ENCODE data around the gene P4HTM.
A peak's percentile ranks its signal among the peaks of the same experiment; 100 is the strongest.

Gene P4HTM

GRCh38 chr3:49028673-49029562, 38.9 kb downstream of the P4HTM start, which contains the start of gene IMPDH2 (continued):
- TF ChIP-seq ZNF174 (tag by site-specific recombination; IDR thresholded peaks at IDR 0.05) (no peak), ZNF645 (tag by site-specific recombination; IDR thresholded peaks at IDR 0.05) (no peak), ZNF518A (tag by site-specific recombination; conservative IDR thresholded peaks at IDR 0.05; ENCODE audit: low read depth) (no peak; the same call in 1 of the 2 replicates), ZNF26 (tag by site-specific recombination; IDR thresholded peaks at IDR 0.05) (no peak), ZNF561 (tag by site-specific recombination; IDR thresholded peaks at IDR 0.05; ENCODE audit: borderline replicate concordance) (no peak; the same call in 1 of the 2 replicates), SP3 (tag by site-specific recombination; IDR thresholded peaks at IDR 0.05) (peak; percentile 82), GFI1B (tag by site-specific recombination; IDR thresholded peaks at IDR 0.05) (no peak), ZNF677 (tag by site-specific recombination; IDR thresholded peaks at IDR 0.05) (no peak), ZNF24 (tag by site-specific recombination; IDR thresholded peaks at IDR 0.05) (peak; percentile 56; the same call in 1 of the 2 replicates), KLF10 (tag by site-specific recombination; IDR thresholded peaks at IDR 0.05) (0 out of 2 replicates have a peak, but pooled peaks have one; percentile 38), KLF9 (tag by site-specific recombination; IDR thresholded peaks at IDR 0.05; ENCODE audit: low read depth) (peak; percentile 79), TCF7L2 (IDR thresholded peaks at IDR 0.05; ENCODE audit: borderline replicate concordance, low read depth, low read length) (no peak), ZBTB1 (tag by site-specific recombination; IDR thresholded peaks at IDR 0.05) (no peak), ZNF660 (tag by site-specific recombination; IDR thresholded peaks at IDR 0.05) (peak; percentile 74; the same call in 1 of the 2 replicates), ZNF664 (tag by site-specific recombination; IDR thresholded peaks at IDR 0.05) (no peak), ZNF335 (tag by site-specific recombination; conservative IDR thresholded peaks at IDR 0.05) (peak; percentile 82), ZNF670 (tag by site-specific recombination; IDR thresholded peaks at IDR 0.05; ENCODE audit: low read depth) (no peak), ZNF707 (tag by site-specific recombination; IDR thresholded peaks at IDR 0.05) (no peak), ZNF830 (tag by site-specific recombination; IDR thresholded peaks at IDR 0.05; ENCODE audit: low read depth) (no peak), ZNF354C (tag by site-specific recombination; IDR thresholded peaks at IDR 0.05; ENCODE audit: borderline replicate concordance, low read depth) (no peak), ZNF391 (tag by site-specific recombination; IDR thresholded peaks at IDR 0.05; ENCODE audit: borderline replicate concordance, low read depth) (0 out of 2 replicates have a peak, but pooled peaks have one; percentile 59), PATZ1 (tag by site-specific recombination; IDR thresholded peaks at IDR 0.05) (peak; percentile 77)
- TF ChIP-seq, protein P1, sequence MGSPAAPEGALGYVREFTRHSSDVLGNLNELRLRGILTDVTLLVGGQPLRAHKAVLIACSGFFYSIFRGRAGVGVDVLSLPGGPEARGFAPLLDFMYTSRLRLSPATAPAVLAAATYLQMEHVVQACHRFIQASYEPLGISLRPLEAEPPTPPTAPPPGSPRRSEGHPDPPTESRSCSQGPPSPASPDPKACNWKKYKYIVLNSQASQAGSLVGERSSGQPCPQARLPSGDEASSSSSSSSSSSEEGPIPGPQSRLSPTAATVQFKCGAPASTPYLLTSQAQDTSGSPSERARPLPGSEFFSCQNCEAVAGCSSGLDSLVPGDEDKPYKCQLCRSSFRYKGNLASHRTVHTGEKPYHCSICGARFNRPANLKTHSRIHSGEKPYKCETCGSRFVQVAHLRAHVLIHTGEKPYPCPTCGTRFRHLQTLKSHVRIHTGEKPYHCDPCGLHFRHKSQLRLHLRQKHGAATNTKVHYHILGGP (tag by site-specific recombination; IDR thresholded peaks at IDR 0.05), result no peak
- TF ChIP-seq, protein P2, sequence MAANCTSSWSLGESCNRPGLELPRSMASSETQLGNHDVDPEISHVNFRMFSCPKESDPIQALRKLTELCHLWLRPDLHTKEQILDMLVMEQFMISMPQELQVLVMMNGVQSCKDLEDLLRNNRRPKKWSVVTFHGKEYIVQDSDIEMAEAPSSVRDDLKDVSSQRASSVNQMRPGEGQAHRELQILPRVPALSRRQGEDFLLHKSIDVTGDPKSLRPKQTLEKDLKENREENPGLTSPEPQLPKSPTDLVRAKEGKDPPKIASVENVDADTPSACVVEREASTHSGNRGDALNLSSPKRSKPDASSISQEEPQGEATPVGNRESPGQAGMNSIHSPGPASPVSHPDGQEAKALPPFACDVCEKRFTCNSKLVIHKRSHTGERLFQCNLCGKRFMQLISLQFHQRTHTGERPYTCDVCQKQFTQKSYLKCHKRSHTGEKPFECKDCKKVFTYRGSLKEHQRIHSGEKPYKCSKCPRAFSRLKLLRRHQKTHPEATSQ (tag by site-specific recombination; IDR thresholded peaks at IDR 0.05), result peak; percentile 78; the same call in 1 of the 2 replicates

Data from HEK293 (cell line).